Measurements from ENCODE around the gene LNPEP.

- no peak for TF ChIP-seq CTCF (IDR thresholded peaks at IDR 0.05)
- no peak for TF ChIP-seq EZH2 (IDR thresholded peaks at IDR 0.05; ENCODE audit: borderline replicate concordance, insufficient read depth, low read depth, low read length, poor library complexity, severe bottlenecking)
These were observed 136.1 kb downstream of the LNPEP start for GRCh38 chr5:97071993-97072392.

Data from B cell (primary cell).